ENCODE measurements around the gene SAP30L.
A peak's percentile ranks its signal among the peaks of the same experiment; 100 is the strongest.

SAP30L gene

DNA sequence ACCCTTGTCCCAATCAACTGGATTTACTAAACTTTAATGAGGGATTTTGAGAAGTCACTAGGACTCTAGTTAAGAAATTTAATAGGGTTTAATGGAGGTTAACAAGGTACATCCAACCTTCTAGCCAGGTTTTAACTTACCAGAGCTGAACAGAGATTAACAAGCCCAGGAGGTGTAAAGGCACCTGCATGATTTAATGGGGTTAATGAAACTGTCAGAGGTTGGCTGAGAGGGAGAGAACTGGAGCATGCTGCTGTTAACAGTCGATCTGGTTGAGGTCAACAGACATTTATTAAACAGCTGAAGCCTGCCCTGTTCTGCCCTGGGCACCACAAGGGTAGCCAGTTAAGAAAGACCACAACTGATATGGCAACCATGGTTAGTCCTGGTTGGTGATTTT, 18.6 kb downstream of the SAP30L start:
- DNase-seq (ENCODE audit: low read depth, low spot score), result no peak

- no peak for DNase-seq (ENCODE audit: low read depth, low spot score)
Observed at GRCh38 chr5:154465169-154465568, 19.4 kb downstream of the SAP30L start.

DNA sequence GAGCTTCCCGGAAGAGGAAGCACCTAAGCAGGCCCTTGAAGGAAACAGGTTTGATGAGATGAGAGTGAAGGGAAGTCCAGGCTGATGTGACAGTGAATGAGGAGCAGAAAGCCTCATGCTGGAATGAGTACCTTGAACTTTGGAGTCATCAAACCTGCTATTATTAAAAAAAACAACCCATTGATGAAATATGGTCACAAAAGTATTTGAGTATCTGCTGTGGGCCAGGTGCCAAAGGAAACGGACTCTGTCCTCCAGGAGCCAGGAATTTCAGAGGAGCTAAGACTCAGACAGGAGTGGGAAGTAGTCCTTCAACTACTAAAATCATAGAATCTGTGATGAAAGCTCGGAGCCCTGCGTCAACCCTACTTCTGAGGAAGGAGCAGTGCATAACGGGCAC, 20.4 kb downstream of the SAP30L start:
- no peak for DNase-seq (ENCODE audit: low read depth, low spot score)

DNA sequence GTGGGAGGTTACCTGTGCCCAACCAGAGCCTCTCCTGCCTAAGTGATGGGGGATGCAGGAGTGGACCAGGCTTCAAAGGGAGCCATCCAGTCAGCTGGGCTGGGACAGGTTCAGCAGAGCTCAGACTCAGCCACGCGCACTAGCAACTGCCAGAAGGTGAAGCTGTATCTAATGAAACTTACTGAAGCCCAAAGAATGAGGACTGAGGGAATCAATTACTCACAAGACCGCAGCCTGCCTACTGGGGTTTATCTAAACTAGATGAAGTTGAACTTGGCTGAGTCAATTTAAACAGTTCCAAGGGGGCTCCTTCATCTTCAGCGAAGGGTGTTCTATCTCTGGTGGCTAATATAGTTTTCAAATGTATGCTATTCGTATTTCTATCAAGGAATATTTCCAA, 20.9 kb downstream of the SAP30L start:
- DNase-seq (ENCODE audit: low read depth, low spot score), result no peak

DNA sequence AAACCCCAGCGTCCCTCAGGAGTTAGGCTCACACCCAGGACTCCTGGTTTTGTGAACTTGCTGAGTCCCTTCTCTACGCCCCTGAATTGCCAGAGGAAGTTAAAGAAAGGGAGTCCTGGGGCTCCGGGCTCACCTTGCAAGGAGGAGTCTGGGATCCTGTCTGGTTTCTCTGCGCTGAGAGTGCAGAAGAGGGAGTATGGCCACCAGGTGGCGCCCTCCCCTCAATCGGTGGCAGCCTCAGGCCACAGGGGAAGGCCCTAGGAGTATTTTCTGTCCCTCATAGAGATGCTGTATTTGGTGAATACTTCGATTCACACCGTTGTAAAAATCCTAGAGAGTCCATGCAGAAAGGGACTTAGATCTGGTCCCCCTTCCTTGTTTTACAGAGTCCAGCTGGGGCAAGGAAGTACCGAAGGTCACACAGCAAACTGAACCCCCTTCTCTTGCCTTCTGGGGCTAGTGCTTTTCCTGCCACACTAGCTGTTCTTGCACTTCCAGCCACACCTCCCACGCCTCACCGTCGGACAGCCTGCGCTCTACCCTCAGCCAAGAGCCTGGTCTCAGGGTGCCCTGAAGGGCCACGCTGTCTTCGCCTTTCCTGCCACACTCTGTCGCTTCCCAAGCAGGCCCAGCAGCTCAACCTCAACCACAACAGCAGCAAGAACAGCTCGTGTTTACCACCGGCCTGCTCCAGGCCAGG, 22.0 kb downstream of the SAP30L start:
- DNase-seq (ENCODE audit: low read depth, low spot score), result peak; percentile 88

DNA sequence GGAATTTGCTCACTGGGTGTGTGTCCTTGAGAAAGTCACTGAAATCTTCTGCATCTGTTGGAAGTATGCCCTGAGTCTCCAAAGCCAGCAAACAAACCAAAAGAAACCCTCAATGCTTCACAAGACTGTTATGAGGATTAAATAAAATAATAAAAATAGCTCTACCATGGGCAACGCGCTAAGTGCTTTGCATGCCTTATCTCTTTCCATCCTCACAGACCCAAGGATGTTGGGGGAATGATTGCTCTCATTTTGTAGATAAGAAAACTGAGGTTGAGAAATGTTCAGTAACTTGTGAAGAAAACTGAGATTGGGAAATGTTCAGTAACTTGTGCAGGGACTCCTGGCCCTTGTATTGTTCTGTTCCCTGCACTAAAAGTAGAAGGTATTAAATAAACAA, 24.3 kb downstream of the SAP30L start:
- DNase-seq (ENCODE audit: low read depth, low spot score), result no peak

DNA sequence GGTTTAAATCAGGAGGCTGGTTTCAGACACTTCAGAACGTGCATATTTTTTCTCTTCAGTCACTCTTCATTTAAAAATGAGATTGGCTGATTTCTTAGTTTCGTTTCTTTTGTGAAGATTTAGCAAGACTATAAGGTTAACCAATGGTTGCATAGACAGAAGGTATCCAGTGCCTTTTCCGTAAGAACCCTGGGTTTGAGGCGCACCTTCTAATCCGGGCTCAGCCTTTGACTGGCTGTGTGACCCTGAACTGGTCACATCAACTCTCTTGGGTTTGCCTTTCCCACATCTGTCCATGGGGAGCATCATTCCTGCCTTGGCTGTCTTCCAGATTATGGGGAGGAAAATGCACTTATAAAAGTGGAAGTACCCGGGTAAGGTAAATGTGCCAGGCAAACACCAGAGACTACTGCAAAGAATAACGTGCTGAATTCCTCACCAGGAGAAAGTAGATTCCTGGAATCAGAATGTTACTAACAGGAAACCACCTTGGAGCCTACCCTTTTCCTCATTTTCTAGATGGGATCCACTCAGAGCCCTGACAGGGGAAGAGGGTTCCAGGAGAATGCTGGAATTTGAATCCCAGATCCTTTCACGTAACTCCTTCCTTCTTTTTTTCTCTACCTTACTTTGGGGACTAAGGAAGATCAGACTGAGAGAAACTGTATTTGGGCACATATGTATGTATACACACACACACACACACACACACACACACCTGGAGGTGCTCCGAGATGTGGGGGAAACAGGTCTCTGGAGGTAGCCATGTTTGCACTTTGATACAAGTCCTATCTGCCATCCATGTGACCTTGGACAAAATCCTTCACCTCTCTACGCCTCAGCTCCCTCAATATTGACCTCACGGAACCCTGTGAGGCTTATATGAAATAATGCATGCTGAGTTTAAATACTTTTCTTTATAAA, 25.4 kb downstream of the SAP30L start:
- DNase-seq (ENCODE audit: low read depth, low spot score), result no peak

- no peak for DNase-seq (ENCODE audit: low read depth, low spot score)
Observed at GRCh38 chr5:154472871-154473580, 27.2 kb downstream of the SAP30L start.

DNA sequence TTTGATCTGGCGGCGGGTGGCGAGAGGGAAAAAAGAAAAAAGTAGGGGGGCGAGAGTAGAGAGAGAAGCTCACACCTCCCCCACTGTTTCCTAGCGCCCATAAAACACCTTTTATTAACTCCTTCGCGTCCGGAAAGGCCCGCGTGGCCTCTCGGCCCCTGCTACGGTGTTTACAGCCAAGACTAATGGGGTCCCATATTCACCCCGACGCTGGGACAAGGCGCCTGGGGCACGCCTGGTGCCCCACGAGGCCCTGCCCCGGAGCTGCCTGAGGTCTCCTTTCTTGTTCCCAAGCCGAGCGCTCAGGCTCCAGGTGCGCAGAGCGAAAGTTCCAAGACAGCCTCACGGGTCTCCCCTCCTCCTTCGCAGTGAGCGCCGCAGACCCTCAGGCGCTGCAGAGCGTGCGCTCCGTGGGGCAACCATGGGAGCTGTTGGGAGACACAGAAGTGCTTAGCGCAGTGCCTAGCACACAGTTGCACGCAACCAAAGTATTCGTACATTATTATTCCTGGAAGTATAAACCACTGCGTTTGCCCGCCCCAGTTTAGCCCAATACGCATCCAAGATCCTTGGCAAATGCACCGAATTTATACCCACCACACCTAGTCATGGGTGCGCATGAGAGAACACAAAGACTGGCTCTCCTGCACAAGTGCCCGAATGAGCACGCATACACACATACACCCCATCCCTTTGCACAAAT, 27.9 kb downstream of the SAP30L start:
- no peak for DNase-seq (ENCODE audit: low read depth, low spot score)

DNA sequence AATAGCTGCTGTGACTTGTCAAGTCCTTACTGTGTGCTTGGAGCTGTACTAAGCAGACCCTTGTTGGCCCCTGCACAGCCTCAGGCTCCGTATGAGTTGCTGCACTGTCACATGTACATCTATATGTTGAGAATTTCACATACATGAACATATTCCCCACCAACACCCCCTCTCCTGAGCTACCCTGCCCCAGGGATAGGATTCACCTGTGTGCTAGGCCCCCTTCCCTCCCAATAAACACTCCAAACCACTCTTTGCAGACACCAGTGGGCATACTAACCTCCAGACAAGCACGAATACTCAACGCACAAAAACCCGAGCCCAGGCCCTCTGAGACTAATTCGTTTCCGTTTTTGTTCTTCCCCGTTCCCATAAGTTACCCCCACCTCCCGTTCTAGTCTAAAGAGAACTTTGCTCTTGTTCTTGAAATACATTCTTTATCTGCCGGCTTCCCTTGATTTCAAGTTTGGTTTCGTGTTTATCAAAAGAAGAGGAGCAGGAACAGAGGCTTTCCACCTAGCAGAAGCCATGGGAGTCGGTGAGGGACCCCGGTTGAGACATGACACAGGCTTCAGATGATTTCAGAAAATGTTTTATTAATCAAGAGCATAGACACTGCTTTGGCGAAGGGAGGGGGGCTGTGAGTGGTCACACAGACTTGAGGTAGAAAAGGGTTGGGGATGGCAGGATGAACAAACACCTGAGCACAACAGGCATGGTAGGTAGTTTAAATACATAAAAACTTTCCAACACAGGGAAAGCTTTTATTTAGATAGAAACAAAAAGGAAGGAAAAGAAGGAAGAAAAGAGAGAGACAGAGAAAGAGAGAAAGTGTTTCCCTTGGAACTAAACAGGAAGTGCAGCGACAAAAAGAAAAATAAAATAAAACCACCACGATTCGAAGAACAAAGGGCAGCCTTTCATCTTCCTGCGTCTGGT, 28.9 kb downstream of the SAP30L start:
- no peak for DNase-seq (ENCODE audit: low read depth, low spot score)

GRCh38 chr5:154475591-154476353, 30.0 kb downstream of the SAP30L start:
- no peak for DNase-seq (ENCODE audit: low read depth, low spot score)

DNA sequence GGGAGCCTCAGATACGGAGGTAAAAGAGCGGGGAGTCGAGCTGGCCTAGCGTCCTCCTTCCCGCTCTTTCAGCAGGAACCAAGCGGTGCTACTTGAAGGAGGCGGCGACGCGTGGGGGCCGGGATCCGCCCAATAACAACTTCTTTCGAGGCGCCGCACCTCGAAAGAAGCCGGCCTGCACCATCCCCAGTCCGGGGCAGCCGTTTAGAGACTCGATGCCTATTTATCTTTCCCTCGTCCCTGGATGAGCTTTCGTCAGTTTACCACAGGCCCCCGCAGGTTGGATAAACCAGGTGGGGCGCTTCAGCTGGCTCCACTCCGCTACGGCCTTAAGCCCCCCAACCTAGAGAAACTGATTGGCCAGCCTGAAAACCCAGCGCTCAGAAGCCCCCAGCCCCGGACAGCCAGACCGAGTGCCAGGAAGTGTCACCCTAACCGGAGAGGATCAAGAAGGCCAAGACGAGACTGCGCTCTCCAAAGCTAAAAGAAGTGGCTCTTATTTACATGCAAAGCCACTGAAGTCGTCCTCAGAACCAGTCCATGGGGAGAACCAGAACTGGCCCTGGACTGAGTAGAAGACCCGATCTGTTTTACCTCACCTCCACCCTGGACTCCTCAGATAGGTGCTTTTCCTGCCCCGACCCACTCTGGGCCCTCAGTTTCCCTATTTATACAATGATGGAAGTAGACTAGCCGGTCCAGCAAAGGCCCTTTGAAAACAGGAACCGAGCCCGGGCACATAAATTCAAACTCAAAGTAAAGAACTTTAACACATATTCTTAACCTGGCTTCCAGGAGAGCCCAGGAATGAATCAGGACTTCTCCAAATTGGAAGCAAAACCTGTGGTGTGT, 30.8 kb downstream of the SAP30L start:
- DNase-seq (ENCODE audit: low read depth, low spot score), result no peak

DNA sequence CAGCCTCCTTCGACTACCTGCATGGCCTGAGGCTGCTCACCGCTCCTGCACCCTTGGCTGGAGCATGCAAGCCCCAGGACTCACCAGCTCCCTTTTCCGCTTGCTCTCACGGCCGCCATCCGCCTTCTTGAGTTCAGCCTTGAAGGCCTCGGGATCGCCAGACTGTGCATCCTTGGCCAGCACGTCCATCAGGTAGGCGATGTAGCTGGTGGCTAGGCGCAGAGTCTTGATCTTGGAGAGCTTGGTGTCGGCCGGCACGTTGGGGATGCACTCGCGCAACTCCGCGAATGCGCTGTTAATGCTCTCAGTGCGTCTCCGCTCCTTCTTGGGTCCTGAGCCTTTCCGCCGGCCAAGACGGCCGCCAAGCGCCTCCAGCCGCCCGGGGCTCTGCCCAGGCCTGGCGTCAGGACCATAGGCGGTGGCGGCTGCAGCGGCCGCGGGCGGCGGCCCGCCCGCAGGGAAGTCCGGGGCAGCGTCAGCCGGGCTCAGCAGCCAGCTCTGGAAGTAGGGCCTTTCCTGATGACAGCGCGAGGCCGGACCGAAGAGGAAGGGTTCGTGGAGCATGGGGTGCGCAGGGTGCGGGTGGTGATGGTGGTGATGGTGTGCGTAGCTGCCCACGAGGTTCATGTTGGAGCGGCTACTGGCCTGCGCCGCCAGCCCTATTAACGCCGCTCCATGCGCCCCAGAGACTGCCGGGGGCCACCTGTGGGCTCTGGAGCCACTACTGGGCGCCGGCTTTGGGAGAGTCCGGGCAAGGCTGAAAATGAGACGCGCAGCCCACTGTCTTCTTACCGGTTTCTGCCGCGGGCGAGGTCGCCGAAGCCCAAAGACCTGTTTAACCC, 31.8 kb downstream of the SAP30L start:
- peak; percentile 58 for DNase-seq (ENCODE audit: low read depth, low spot score)

DNA sequence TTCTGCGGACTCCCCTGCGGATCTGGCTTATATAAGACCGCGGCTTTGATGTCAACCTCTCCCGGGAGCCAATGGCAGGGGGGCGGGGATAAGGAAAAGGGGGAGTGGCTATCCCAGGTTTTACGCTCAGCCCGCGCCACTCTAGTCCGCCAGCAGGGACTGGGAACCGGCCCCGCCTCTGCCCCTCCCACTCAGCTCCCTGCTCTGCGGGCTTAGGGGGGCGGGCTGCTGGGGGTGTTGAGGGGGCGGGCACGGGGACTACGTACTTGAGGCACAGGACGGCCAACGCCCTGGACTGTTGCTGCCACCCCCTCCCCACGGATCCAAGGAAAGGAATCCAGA, 32.4 kb downstream of the SAP30L start, which contains the start of gene HAND1:
Gene HAND1, minus strand, starts transcription at position 4 of the 342 bp plus-strand sequence. CDS start 219 bp downstream, outside the sequence.
- DNase-seq (ENCODE audit: low read depth, low spot score), result peak; percentile 38

GRCh38 chr5:154478752-154479159, 33.0 kb downstream of the SAP30L start:
- DNase-seq (ENCODE audit: low read depth, low spot score), result no peak

GRCh38 chr5:154479160-154479943, 33.6 kb downstream of the SAP30L start:
- DNase-seq (ENCODE audit: low read depth, low spot score), result no peak
